ENCODE data around the gene ACD. TPM values are rescaled to one million over a fixed set of nuclear protein-coding genes. Genes with fewer than 3 reads are reported as not detected.

The ACD gene
- total RNA-seq, 1 experiment from 2014 or later = 46.1 TPM

DNA sequence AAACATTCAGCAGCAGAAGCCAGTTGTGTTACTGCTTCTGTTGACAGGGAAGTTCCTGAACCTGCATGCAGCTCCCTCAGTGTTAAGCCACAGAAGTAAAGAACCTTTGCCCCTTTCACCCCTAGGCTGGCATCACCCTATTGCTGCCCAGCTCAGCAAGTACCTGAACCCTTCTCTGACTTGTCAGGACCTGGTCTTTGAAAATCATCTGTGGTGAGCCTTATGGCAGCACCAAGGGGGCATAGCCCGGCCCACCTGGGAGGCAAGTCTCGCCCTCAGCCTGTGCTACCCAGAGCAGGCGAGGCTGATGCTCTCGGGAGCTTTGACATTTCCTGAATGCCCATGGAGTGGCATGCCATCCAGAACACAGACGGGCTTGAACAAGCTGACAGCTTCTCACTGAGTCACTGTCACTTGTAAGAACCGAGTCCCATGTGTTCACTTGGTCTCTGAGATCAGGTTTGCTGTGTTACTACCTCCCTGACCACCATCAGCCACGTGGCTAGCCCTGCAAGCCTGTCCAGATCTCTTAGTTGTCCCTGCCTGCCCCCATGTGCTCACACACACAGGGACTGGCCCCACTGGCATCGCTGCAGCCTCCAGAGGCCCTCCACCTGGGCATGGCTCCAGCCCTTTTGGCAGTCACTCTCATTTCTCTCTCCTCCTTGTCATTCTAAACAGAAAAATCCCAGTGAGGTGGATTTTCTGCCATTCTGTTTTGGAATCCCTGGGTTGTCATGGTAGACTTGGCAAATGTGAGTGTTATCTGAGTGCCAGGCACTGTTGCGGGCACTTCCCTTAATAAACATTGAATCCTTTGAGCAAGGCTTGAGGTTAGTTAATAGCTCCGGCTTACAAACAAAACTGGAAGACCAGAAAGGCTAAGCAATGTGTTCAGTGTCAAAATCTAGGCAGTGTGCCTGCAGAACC lies 18.0 kb downstream of the ACD start:
- no peak for TF ChIP-seq CTCF (IDR thresholded peaks at IDR 0.05; ENCODE audit: insufficient read depth in 1 of 2, low read depth in 1 of 2, low read length in 1 of 2, severe bottlenecking in 1 of 2, unreplicated experiment in 1 of 2)
- Histone ChIP-seq H3K4me3 (ENCODE audit: low read depth, low read length) (no peak overlapping the region), H3K9me3 (no peaks in the 10 kb centered on the region), H3K4me1 (peaks cover 4% of the 10 kb centered on the region; the same call in 1 of the 2 replicates), H3K27me3 (replicated peaks; ENCODE audit: control insufficient read depth, insufficient read depth, low read length) (no peaks in the 10 kb centered on the region), H3K36me3 (ENCODE audit: control insufficient read depth, insufficient read depth, low read length) (peaks cover 1% of the 10 kb centered on the region; the same call in 1 of the 2 replicates)
- Mint-ChIP-seq H3K4me1 (ENCODE audit: low read depth, unreplicated experiment) (no peaks in the 10 kb centered on the region), H3K27ac (ENCODE audit: unreplicated experiment) (no peak overlapping the region), H3K27me3 (ENCODE audit: insufficient read depth, unreplicated experiment) (no peaks in the 10 kb centered on the region), H3K9me3 (ENCODE audit: unreplicated experiment) (no peaks in the 10 kb centered on the region), H3K36me3 (ENCODE audit: insufficient read depth, unreplicated experiment) (peaks cover 44% of the 10 kb centered on the region), H3K4me3 (ENCODE audit: unreplicated experiment) (no peak overlapping the region)
- ChIA-PET CTCF (interaction anchor here (0.6 to 5.8 kb wide), 3 partner anchors 95 to 765 kb away, joined by 3 to 45 read pairs (median 6); no protein-coding TSS in a partner anchor), POLR2A (no interaction called here)
- no TSS peak for BruUV-seq (replicated peaks)
- no peak for DNase-seq
- intact Hi-C loops (cut with micrococcal nuclease; ENCODE audit: unreplicated experiment) = no loop called here

GRCh38 chr16:67637625-67638024 lies 22.4 kb downstream of the ACD start:
- Histone ChIP-seq H3K27me3 (replicated peaks; ENCODE audit: control insufficient read depth, insufficient read depth, low read length) (no peaks in the 10 kb centered on the region), H3K4me1 (no peaks in the 10 kb centered on the region), H3K9me3 (no peaks in the 10 kb centered on the region), H3K36me3 (ENCODE audit: control insufficient read depth, insufficient read depth, low read length) (peaks cover 3% of the 10 kb centered on the region; the same call in 1 of the 2 replicates), H3K4me3 (ENCODE audit: low read depth, low read length) (no peak overlapping the region)
- Mint-ChIP-seq H3K9me3 (ENCODE audit: unreplicated experiment) (no peaks in the 10 kb centered on the region), H3K4me1 (ENCODE audit: low read depth, unreplicated experiment) (no peaks in the 10 kb centered on the region), H3K27ac (ENCODE audit: unreplicated experiment) (no peak overlapping the region), H3K36me3 (ENCODE audit: insufficient read depth, unreplicated experiment) (peaks cover 85% of the 10 kb centered on the region), H3K27me3 (ENCODE audit: insufficient read depth, unreplicated experiment) (no peaks in the 10 kb centered on the region), H3K4me3 (ENCODE audit: unreplicated experiment) (no peak overlapping the region)
- DNase-seq = no peak
- TF ChIP-seq CTCF (IDR thresholded peaks at IDR 0.05; ENCODE audit: insufficient read depth in 1 of 2, low read depth in 1 of 2, low read length in 1 of 2, severe bottlenecking in 1 of 2, unreplicated experiment in 1 of 2) = no peak
- no TSS peak for BruUV-seq (replicated peaks)
- intact Hi-C loops (cut with micrococcal nuclease; ENCODE audit: unreplicated experiment) = no loop called here
- POLR2A ChIA-PET = interaction anchor here (0.6 kb wide), 1 partner anchor 54 kb away, joined by 4 read pairs; no protein-coding TSS in a partner anchor
- CTCF ChIA-PET = no interaction called here

GRCh38 chr16:67636713-67637112 lies 23.3 kb downstream of the ACD start:
- peaks cover 85% of the 10 kb centered on the region for H3K36me3 Mint-ChIP-seq (ENCODE audit: insufficient read depth, unreplicated experiment)
- Histone ChIP-seq H3K4me1 (no peaks in the 10 kb centered on the region), H3K9me3 (no peaks in the 10 kb centered on the region), H3K36me3 (ENCODE audit: control insufficient read depth, insufficient read depth, low read length) (peaks cover 3% of the 10 kb centered on the region; the same call in 1 of the 2 replicates), H3K27me3 (replicated peaks; ENCODE audit: control insufficient read depth, insufficient read depth, low read length) (no peaks in the 10 kb centered on the region), H3K4me3 (ENCODE audit: low read depth, low read length) (no peak overlapping the region)
- H3K4me1 Mint-ChIP-seq (ENCODE audit: low read depth, unreplicated experiment) = no peaks in the 10 kb centered on the region
- no TSS peak for BruUV-seq (replicated peaks)
- H3K9me3 Mint-ChIP-seq (ENCODE audit: unreplicated experiment) = no peaks in the 10 kb centered on the region
- TF ChIP-seq CTCF (IDR thresholded peaks at IDR 0.05; ENCODE audit: insufficient read depth in 1 of 2, low read depth in 1 of 2, low read length in 1 of 2, severe bottlenecking in 1 of 2, unreplicated experiment in 1 of 2) = no peak
- ChIA-PET POLR2A (no interaction called here), CTCF (no interaction called here)
- no peak overlapping the region for H3K4me3 Mint-ChIP-seq (ENCODE audit: unreplicated experiment)
- H3K27me3 Mint-ChIP-seq (ENCODE audit: insufficient read depth, unreplicated experiment) = no peaks in the 10 kb centered on the region
- no peak overlapping the region for H3K27ac Mint-ChIP-seq (ENCODE audit: unreplicated experiment)
- intact Hi-C loops (cut with micrococcal nuclease; ENCODE audit: unreplicated experiment) = no loop called here
- no peak for DNase-seq
